NCI-H2227 treated with DMSO at 0.1 percent for 48 hours (cell line): ENCODE measurements around the gene MRE11.
"Not testable (repeated sequence)": the region's sequence is repeated elsewhere in the genome, so short reads cannot be mapped to it uniquely, and the experiment has no call there.

Experiments
- DNase-seq: peaks from one replicate; lab custom pipeline; 2025; lab: John Stamatoyannopoulos, UW

MRE11 gene

DNA sequence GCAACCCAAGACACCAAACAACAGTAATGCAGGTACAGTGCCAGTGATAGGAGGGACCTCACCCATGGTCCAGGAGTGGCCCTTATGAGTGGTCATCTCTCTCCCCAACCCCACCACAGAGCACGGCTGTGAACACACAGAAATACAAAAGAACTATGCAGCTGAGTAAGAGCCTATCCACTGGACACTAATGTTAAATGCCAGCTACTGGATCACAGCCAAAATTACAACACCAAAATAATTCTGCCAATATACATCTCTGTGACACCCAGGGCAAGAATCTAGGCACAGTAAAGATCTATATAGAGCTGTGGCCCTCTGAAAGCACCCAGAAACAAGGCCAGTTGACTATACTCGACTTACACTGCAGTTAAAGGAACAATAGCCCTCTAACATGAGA is 69.6 kb downstream of the MRE11 start:
- no peak for DNase-seq

GRCh38 chr11:94423507-94423906 is 70.1 kb downstream of the MRE11 start:
- no peak for DNase-seq

- DNase-seq: no peak
Measured at GRCh38 chr11:94418123-94418765, 75.4 kb downstream of the MRE11 start.

DNA sequence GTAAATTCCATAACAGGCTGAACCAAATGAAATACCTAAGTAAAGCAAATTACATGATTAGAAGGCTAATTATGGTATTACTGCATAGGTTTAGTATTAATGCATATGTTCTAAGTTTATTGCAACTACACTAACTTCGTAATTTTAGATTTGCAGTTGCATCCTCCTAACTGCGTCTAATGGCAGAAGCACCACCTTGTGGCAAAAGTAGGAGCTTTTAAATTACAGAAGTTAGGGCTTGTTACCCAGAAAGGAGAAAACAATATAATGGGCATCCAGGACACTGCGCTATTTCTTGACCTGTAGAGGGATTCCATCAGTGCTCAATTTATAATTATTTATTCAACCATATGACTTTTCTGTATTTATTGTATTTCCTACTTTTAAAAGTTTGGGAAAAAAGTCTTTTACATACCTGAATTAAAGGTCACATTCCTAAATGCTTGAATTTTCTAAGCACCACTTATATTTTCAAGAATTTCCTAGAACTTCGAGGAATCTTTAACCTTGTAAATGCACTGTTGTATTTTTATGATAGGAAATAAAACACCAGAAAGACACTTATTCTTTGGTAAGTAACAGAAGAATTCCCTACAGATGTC is 76.2 kb downstream of the MRE11 start:
- DNase-seq: no peak

- DNase-seq: no peak
Measured at GRCh38 chr11:94405062-94405833, 88.4 kb downstream of the MRE11 start.

DNA sequence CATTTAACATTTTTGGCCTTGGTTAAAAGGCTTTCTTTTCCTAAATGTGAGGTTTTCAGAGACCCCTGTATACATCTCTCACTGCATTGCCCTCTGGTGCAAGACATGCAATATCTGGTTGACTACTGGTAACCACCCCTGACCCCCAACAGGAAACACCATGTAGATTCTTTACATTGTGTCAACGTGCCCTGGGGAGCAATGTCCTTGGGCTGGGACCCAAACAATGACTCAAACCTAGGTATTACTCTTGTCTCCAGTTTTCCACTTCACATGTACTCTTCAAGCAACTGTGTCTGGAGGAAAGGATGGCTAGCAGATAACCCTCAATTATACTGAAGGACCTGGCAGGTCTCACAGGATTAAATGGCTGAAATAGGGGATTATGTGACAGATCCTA is 91.3 kb downstream of the MRE11 start:
- DNase-seq: no peak

GRCh38 chr11:94401773-94402265 is 91.8 kb downstream of the MRE11 start:
- DNase-seq: no peak

GRCh38 chr11:94400839-94401772 is 92.5 kb downstream of the MRE11 start, which contains the start of gene GPR83:
GPR83 (minus strand) TSS chr11:94401419; CDS start chr11:94401247, 172 bp downstream.
- no peak for DNase-seq

DNA sequence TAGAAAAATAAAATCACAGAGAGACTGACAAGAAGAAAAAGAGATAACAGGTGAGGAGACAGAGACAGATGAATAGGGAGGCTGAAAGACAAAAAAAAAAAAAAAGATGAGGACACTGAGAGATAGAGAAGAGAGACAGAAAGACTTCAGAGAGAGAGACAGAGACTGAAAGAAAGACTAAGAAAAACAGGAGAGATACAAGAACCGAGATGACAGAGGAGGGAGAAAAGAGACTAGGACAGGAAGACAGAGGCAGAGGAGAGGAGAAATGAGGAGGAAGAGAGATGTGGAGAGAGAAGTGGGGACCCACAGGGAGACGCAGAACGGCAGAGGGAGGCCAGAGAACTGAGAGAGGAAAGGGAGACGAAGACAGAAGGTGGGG is 93.2 kb downstream of the MRE11 start:
- DNase-seq: no peak

GRCh38 chr11:94400050-94400449 is 93.6 kb downstream of the MRE11 start:
- DNase-seq: no peak

DNA sequence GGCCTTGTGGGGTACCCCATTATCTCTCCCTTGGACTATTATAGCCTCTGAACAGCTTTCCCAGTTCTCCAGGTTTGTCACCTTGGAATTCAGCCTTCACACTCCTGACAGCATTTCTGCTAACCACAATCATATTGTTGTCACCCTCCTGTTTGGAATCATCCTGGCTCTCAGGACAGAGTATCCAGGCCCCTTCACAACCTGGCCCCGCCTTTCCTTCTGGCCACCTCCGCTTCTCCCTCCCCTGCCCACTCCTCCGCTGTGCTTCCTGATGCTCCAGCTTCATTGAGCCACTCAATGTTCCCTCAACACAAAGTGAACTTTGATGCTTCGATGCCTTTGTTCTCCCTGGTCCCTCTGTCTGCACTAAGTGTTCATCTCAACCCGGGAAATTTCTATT is 95.5 kb downstream of the MRE11 start:
- DNase-seq: no peak

DNA sequence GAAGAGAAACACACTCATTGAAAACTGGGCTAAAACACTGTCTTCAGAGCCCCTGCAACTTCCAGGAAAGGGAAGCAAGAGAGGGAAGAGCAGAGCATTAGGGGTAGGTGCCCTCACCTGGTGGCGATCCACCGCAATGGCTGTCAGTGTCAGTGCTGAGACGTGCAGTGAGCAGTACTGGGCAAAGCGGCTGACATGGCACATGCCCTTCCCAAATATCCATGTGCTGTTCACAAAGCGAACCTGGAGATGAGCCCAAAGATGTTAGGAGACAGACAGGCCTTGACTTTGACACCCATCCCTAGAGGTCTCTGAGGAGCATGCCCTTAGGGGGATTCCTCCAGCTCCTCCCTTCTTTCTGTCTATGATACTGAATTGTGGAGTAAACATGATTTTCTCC is 97.4 kb downstream of the MRE11 start:
- no peak for DNase-seq

DNA sequence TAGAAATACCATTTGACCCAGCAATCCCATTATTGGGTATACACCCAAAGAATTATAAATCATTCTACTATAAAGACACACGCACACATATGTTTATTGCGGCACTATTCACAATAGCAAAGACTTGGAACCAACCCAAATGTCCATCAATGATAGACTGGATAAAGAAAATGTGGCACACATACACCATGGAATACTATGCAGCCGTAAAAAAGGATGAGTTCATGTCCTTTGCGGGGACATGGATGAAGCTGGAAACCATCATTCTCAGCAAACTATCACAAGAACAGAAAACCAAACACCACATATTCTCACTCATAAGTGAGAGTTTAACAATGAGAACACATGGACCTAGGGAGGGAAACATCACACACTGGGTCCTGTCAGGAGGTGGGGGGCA is 101.7 kb downstream of the MRE11 start:
- DNase-seq: not testable (repeated sequence)

DNA sequence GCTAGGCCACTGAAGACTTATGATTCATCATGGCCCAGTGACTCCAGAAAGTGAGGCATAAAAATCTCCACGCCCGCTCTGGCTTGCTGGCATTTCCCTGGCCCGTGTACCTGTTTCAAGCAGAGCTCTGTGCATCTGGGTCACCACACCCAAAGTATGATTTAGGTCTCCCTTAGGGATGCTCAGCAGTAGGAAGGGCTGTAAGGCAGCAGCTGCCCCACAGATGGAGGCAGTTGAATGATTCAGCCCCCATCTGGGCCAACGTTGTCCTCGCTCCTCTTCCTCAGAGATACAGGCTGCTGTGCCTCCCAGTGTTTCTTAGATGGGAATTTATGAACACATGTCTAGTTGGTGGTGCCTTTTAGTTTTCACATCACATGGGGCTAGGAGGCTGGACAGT is 114.0 kb downstream of the MRE11 start:
- DNase-seq: no peak

DNA sequence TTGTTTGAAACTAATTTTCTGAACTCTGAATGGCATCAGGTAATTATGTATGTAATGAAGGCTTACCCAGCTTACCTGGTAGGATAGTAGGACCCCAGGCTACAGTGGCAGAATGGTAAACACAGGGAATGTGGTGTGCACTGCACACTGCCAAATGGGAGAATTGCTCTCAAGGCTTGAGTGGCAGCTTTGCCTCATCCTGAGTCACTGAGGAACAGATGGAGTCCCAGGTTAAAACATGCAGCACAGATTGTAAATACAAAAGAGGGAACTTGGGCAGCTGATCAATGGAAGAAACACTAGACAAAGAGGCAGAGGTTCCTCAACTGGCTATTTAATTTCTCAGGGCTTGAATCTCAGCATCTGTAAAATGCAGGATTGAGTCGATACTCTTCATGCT is 116.8 kb downstream of the MRE11 start:
- no peak for DNase-seq

- DNase-seq: not testable (repeated sequence)
Measured at GRCh38 chr11:94370576-94370975, 123.1 kb downstream of the MRE11 start.
